ENCODE results near the gene TRHDE. TPM values are rescaled to one million over a fixed set of nuclear protein-coding genes. Genes with fewer than 3 reads are reported as not detected.
A peak's percentile ranks its signal among the peaks of the same experiment; 100 is the strongest.

Gene TRHDE
- 20.9 and 33.7 TPM in 2 replicates for total RNA-seq

DNA sequence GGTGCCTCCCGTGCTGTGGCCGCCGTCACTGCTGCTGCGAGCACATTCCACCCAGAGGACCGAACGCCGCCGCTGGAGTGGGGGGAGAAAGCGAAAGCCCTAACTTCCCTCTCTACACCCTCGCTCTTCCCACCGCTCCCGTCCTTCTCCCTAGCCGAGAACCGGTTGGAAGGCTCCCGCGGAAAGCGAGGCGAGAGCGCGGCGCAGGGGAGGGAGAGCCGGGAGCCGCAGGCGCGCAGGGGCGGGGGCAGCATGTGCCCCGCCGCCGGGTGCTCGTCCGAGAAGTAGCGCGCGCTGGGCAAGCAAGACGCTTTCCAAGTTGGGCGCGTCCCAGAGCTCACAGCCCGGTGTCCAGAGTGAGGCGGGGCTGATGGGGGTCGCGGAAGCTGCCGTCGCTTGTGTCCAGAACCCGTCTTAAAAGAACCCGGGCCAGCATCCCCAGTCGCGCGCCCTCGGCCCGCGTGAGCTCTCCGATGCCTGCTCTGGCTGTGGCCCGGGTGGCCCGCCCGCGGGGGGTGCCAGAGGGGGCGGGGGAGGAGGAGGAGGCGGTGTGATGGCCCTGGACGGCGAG is at the start of gene TRHDE:
TSS of gene TRHDE (plus strand) at position 280 of the 571 bp plus-strand sequence. CDS start at position 554, 274 bp downstream.
- DNase-seq (ENCODE audit: low read depth): peak; percentile 45
- no peak for TF ChIP-seq CTCF (IDR thresholded peaks at IDR 0.05; ENCODE audit: insufficient read depth, low read depth, low read length)
- H3K4me3 ChIP-seq (ENCODE audit: low read depth, low read length): peak within 1 kb of the TSS; percentile 67

DNA sequence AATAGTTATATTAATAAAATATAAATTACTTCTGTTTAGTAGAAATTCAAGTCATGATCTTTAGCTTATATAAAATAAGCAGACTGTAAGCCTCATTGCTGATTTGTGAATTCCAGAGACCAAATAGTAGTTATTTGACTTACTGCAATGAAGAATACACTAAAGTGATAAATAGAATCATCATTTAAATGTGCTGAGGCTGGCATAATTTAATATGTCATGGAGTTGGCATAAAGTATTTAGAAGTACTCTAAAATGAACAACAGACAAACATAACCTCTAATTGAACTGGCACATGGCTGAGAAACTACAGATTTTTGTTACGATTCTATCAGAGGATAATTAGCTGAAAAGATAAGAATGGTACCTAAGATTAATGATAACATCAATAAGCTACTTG is 45.7 kb upstream of the TRHDE start:
- DNase-seq (ENCODE audit: low read depth): no peak
- H3K4me3 ChIP-seq (ENCODE audit: low read depth, low read length): no peak overlapping the region
- TF ChIP-seq CTCF (IDR thresholded peaks at IDR 0.05; ENCODE audit: insufficient read depth, low read depth, low read length): no peak

- no peak overlapping the region for H3K4me3 ChIP-seq (ENCODE audit: low read depth, low read length)
- no peak for TF ChIP-seq CTCF (IDR thresholded peaks at IDR 0.05; ENCODE audit: insufficient read depth, low read depth, low read length)
- no peak for DNase-seq (ENCODE audit: low read depth)
Measured at GRCh38 chr12:72228424-72228823, 43.7 kb upstream of the TRHDE start.

- peak; percentile 57 for DNase-seq (ENCODE audit: low read depth)
- no peak overlapping the region for H3K4me3 ChIP-seq (ENCODE audit: low read depth, low read length)
- no peak for TF ChIP-seq CTCF (IDR thresholded peaks at IDR 0.05; ENCODE audit: insufficient read depth, low read depth, low read length)
Measured at GRCh38 chr12:72230589-72230988, 41.6 kb upstream of the TRHDE start.

GRCh38 chr12:72234886-72235285 is 37.3 kb upstream of the TRHDE start:
- no peak overlapping the region for H3K4me3 ChIP-seq (ENCODE audit: low read depth, low read length)
- no peak for TF ChIP-seq CTCF (IDR thresholded peaks at IDR 0.05; ENCODE audit: insufficient read depth, low read depth, low read length)
- DNase-seq (ENCODE audit: low read depth): peak; percentile 17

DNA sequence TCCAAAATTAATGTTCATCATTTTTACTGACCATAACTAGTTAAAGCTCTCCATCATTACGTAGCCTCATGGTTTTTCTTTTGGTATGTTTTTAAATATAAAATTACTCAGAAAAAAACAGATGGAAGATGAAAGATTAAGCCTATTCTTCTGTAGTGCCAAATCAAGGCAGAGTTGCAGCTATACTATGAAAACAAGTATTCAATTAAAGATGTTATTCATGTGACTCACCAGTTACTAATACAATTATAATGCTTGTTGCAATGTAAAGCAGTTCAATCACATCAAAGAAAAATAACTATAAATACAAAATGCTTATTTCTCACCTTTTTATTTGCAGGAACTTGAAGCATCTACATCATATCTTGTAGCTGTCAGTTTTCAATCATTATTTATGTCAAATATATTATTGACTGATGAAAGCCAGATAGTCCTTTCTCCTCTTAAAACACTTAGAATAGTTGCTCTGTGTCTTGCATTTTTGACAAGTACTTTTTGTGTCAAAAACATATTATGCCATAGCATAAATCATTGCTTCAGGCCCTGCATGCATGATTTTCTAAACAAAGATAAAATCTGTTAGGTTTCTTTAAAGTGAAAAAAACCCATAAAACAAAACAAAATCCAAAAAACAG is 36.0 kb upstream of the TRHDE start:
- DNase-seq (ENCODE audit: low read depth): peak; percentile 17
- H3K4me3 ChIP-seq (ENCODE audit: low read depth, low read length): no peak overlapping the region
- TF ChIP-seq CTCF (IDR thresholded peaks at IDR 0.05; ENCODE audit: insufficient read depth, low read depth, low read length): no peak

Measured in fibroblast of villous mesenchyme (primary cell).